ENCODE data around the gene LAMTOR4. TPM values are rescaled to one million over a fixed set of nuclear protein-coding genes. Genes with fewer than 3 reads are reported as not detected.

The LAMTOR4 gene
- total RNA-seq, 2 donors from 2014 or later = 213 to 243 TPM

- 72% methylated on average over 16 of the region's 16 CpGs for WGBS
- no peaks in the 10 kb centered on the region for H3K9me3 ChIP-seq
- TF ChIP-seq POLR2AphosphoS5 (IDR thresholded peaks at IDR 0.05) (no peak), POLR2A (IDR thresholded peaks at IDR 0.05) (no peak), CTCF (IDR thresholded peaks at IDR 0.05) (no peak)
- H3K4me3 ChIP-seq = no peak overlapping the region
- intact Hi-C loops (cut with DNase I) = no loop called here
- DNase-seq (ENCODE audit: low spot score) = no peak
- peaks cover 5% of the 10 kb centered on the region for H3K4me1 ChIP-seq (replicated peaks)
- H3K36me3 ChIP-seq = peaks cover 0 to 4% of the 10 kb centered on the region in 2 donors
- no peak overlapping the region for H3K27ac ChIP-seq
- no peaks in the 10 kb centered on the region for H3K27me3 ChIP-seq (replicated peaks; ENCODE audit: insufficient read depth)
Observed at GRCh38 chr7:100153708-100154535, 5.2 kb downstream of the LAMTOR4 start.

GRCh38 chr7:100154651-100155491, 6.2 kb downstream of the LAMTOR4 start:
- no peaks in the 10 kb centered on the region for H3K27me3 ChIP-seq (replicated peaks; ENCODE audit: insufficient read depth)
- no peak overlapping the region for H3K4me3 ChIP-seq
- DNase-seq (ENCODE audit: low spot score) = no peak
- TF ChIP-seq CTCF (IDR thresholded peaks at IDR 0.05) (no peak), POLR2A (IDR thresholded peaks at IDR 0.05) (no peak), POLR2AphosphoS5 (IDR thresholded peaks at IDR 0.05) (no peak)
- no peaks in the 10 kb centered on the region for H3K9me3 ChIP-seq
- no peak overlapping the region for H3K27ac ChIP-seq
- peaks cover 0 to 4% of the 10 kb centered on the region in 2 donors for H3K36me3 ChIP-seq
- peaks cover 4% of the 10 kb centered on the region for H3K4me1 ChIP-seq (replicated peaks)
- intact Hi-C loops (cut with DNase I) = no loop called here
- WGBS = 71% methylated on average over 26 of the region's 30 CpGs

GRCh38 chr7:100155553-100156317, 7.0 kb downstream of the LAMTOR4 start:
- WGBS = 82% methylated on average over 20 of the region's 20 CpGs
- intact Hi-C loops (cut with DNase I) = no loop called here
- H3K4me3 ChIP-seq = no peak overlapping the region
- H3K9me3 ChIP-seq = no peaks in the 10 kb centered on the region
- H3K27ac ChIP-seq = no peak overlapping the region
- TF ChIP-seq CTCF (IDR thresholded peaks at IDR 0.05) = no peak
- no peaks in the 10 kb centered on the region for H3K27me3 ChIP-seq (replicated peaks; ENCODE audit: insufficient read depth)
- DNase-seq (ENCODE audit: low spot score) = no peak
- H3K36me3 ChIP-seq = peaks cover 0 to 4% of the 10 kb centered on the region in 2 donors
- H3K4me1 ChIP-seq (replicated peaks) = no peaks in the 10 kb centered on the region

GRCh38 chr7:100156331-100157068, 7.8 kb downstream of the LAMTOR4 start:
- intact Hi-C loops (cut with DNase I) = no loop called here
- DNase-seq (ENCODE audit: low spot score) = no peak
- 74% methylated on average over 16 of the region's 16 CpGs for WGBS
- Histone ChIP-seq H3K4me1 (replicated peaks) (no peaks in the 10 kb centered on the region), H3K36me3 (peaks cover 0 to 4% of the 10 kb centered on the region in 2 donors), H3K27ac (no peak overlapping the region), H3K4me3 (no peak overlapping the region), H3K9me3 (no peaks in the 10 kb centered on the region), H3K27me3 (replicated peaks; ENCODE audit: insufficient read depth) (no peaks in the 10 kb centered on the region)
- TF ChIP-seq POLR2AphosphoS5 (IDR thresholded peaks at IDR 0.05) = no peak
- no peak for TF ChIP-seq CTCF (IDR thresholded peaks at IDR 0.05)
